IMR-90 (cell line): ENCODE results near the gene BPGM. TPM values are rescaled to one million over a fixed set of nuclear protein-coding genes. Genes with fewer than 3 reads are reported as not detected.
A peak's percentile ranks its signal among the peaks of the same experiment; 100 is the strongest.

ENCODE experiments used
- ATAC-seq: fragments of 200-7000 bp; cut with Tn5 transposase; 2 replicates; pipeline ENCODE4 v1.9.1; 2020; ENCODE audit warnings: low read depth, mild to moderate bottlenecking, moderate library complexity
- BruUV-seq: library from RNA; stranded (reverse); fragments of 400-500 nt; replicated peaks from 2 replicates; lab custom pipeline; 2021; lab: Mats Ljungman, UMichigan
- CTCF ChIA-PET: fragments of 300-600 bp; formaldehyde crosslinking; extraction: SDS; loops from one replicate; lab custom pipeline; 2021; ENCODE audit warnings: antibody characterized with exemption; lab: Yijun Ruan, JAX
- POLR2A ChIA-PET: fragments of 300-600 bp; sonication (Branson Sonifier 250); formaldehyde crosslinking; loops from one replicate; lab custom pipeline; 2022; ENCODE audit warnings: antibody characterized with exemption; ENCODE audit not compliant: unreplicated experiment; lab: Charles Lee
- DNase-seq: peaks from one replicate; pipeline ENCODE4 v3.0.0; 2013
- H2AFZ ChIP-seq: replicated peaks from 2 replicates; pipeline ENCODE3; 2013; ENCODE audit warnings: low read length, mild to moderate bottlenecking; ENCODE audit not compliant: poor library complexity
- H2AK5ac ChIP-seq: 2 replicates; pipeline ENCODE4 v1.6.1; 2013; ENCODE audit warnings: low read depth, low read length, inconsistent platforms
- H2AK9ac ChIP-seq: replicated peaks from 2 replicates; pipeline ENCODE3; 2013; ENCODE audit warnings: mild to moderate bottlenecking, low read depth, low read length, moderate library complexity; ENCODE audit not compliant: poor library complexity
- H2BK120ac ChIP-seq: 2 replicates; pipeline ENCODE4 v1.6.1; 2013; ENCODE audit warnings: low read depth, low read length, inconsistent platforms
- H2BK15ac ChIP-seq: 3 replicates; pipeline ENCODE4 v1.6.1; 2013; ENCODE audit warnings: low read depth, low read length, inconsistent platforms
- H2BK20ac ChIP-seq: 2 replicates; pipeline ENCODE4 v1.6.1; 2013; ENCODE audit warnings: low read depth, mild to moderate bottlenecking, inconsistent platforms, low read length, moderate library complexity
- H2BK5ac ChIP-seq: 2 replicates; pipeline ENCODE4 v1.6.1; 2013; ENCODE audit warnings: mild to moderate bottlenecking, low read depth, low read length, inconsistent platforms; ENCODE audit not compliant: poor library complexity, severe bottlenecking
- H3K14ac ChIP-seq: replicated peaks from 2 replicates; pipeline ENCODE4 v1.6.1; 2013; ENCODE audit warnings: low read depth, low read length, inconsistent platforms
- H3K18ac ChIP-seq: 2 replicates; pipeline ENCODE4 v1.6.1; 2013; ENCODE audit warnings: low read depth, low read length, control low read depth
- H3K23ac ChIP-seq: 2 replicates; pipeline ENCODE4 v1.6.1; 2013; ENCODE audit warnings: low read depth, low read length, inconsistent platforms
- H3K27ac ChIP-seq: 2 replicates; pipeline ENCODE4 v1.5.1; 2013; ENCODE audit warnings: mild to moderate bottlenecking, control low read depth, low read length; ENCODE audit not compliant: insufficient read depth
- H3K27me3 ChIP-seq: 2 replicates; pipeline ENCODE4 v1.6.1; 2013; ENCODE audit warnings: low read length; ENCODE audit not compliant: control insufficient read depth, insufficient read depth
- H3K36me3 ChIP-seq: 2 replicates; pipeline ENCODE4 v1.6.1; 2013; ENCODE audit warnings: low read length, mixed read lengths; ENCODE audit not compliant: control insufficient read depth, insufficient read depth
- H3K4ac ChIP-seq: 2 replicates; pipeline ENCODE4 v1.6.1; 2013; ENCODE audit warnings: low read depth, low read length, inconsistent platforms
- H3K4me1 ChIP-seq: 2 replicates; pipeline ENCODE4 v1.6.1; 2013; ENCODE audit warnings: low read length, mixed read lengths; ENCODE audit not compliant: control insufficient read depth, insufficient read depth
- H3K4me2 ChIP-seq: 2 replicates; pipeline ENCODE4 v1.6.1; 2013; ENCODE audit warnings: low read depth, mild to moderate bottlenecking, control low read depth, low read length, moderate library complexity
- H3K4me3 ChIP-seq: 2 replicates; pipeline ENCODE4 v1.5.1; 2013; ENCODE audit warnings: low read depth, mild to moderate bottlenecking, control low read depth, low read length, moderate library complexity; ENCODE audit not compliant: insufficient read depth
- H3K56ac ChIP-seq: 2 replicates; pipeline ENCODE4 v1.6.1; 2013; ENCODE audit warnings: low read length, inconsistent platforms; ENCODE audit not compliant: insufficient read depth; ENCODE audit errors: extremely low read depth
- H3K79me1 ChIP-seq, 2 experiments: 2 replicates each; pipeline ENCODE4 v1.6.1; 2013; ENCODE audit warnings: low read length in 2 of 2, inconsistent platforms in 1 of 2, low read depth in 1 of 2
- H3K9ac ChIP-seq: 2 replicates; pipeline ENCODE4 v1.6.1; 2013; ENCODE audit warnings: low read depth, low read length, control low read depth
- H3K9me1 ChIP-seq: 2 replicates; pipeline ENCODE4 v1.6.1; 2013; ENCODE audit warnings: low read length, inconsistent platforms; ENCODE audit not compliant: insufficient read depth
- H3K9me3 ChIP-seq: 2 replicates; pipeline ENCODE4 v1.6.1; 2013; ENCODE audit warnings: low read length; ENCODE audit not compliant: control insufficient read depth, insufficient read depth
- H4K20me1 ChIP-seq: 2 replicates; pipeline ENCODE4 v1.6.1; 2013; ENCODE audit warnings: low read length, inconsistent platforms; ENCODE audit not compliant: insufficient read depth
- H4K5ac ChIP-seq: 2 replicates; pipeline ENCODE4 v1.6.1; 2013; ENCODE audit warnings: mild to moderate bottlenecking, low read depth, low read length, control low read depth
- H4K8ac ChIP-seq, 2 experiments: 2 replicates each; pipeline ENCODE4 v1.6.1; 2013; ENCODE audit warnings: low read depth in 2 of 2, low read length in 2 of 2, control low read depth in 1 of 2, inconsistent platforms in 1 of 2
- H4K91ac ChIP-seq: 2 replicates; pipeline ENCODE4 v1.6.1; 2013; ENCODE audit warnings: low read depth, low read length, inconsistent platforms; ENCODE audit not compliant: insufficient read depth
- BHLHE40 ChIP-seq: fragments of 150-350 bp; IDR thresholded peaks from 2 replicates; pipeline ENCODE4 v1.6.1; 2016; ENCODE audit warnings: mild to moderate bottlenecking, low read depth, low read length
- CEBPB ChIP-seq: IDR thresholded peaks from 2 replicates; pipeline ENCODE4 v1.6.1; 2012; ENCODE audit warnings: low read depth, low read length, improper control_type of control experiment
- ELK1 ChIP-seq: fragments of 150-350 bp; IDR thresholded peaks from 2 replicates; pipeline ENCODE4 v1.6.1; 2016; ENCODE audit warnings: low read depth, mild to moderate bottlenecking, low read length, moderate library complexity, borderline replicate concordance
- FOS ChIP-seq: fragments of 150-350 bp; IDR thresholded peaks from 2 replicates; pipeline ENCODE4 v1.6.1; 2016; ENCODE audit warnings: low read depth, low read length
- MAZ ChIP-seq: IDR thresholded peaks from 2 replicates; pipeline ENCODE4 v1.6.1; 2012; ENCODE audit warnings: low read depth, mild to moderate bottlenecking, low read length, improper control_type of control experiment, moderate library complexity, borderline replicate concordance
- MXI1 ChIP-seq: IDR thresholded peaks from 2 replicates; pipeline ENCODE4 v1.6.1; 2012; ENCODE audit warnings: low read depth, mild to moderate bottlenecking, low read length, moderate library complexity, borderline replicate concordance
- NFE2L2 ChIP-seq: fragments of 150-350 bp; IDR thresholded peaks from 2 replicates; pipeline ENCODE4 v1.6.1; 2016; ENCODE audit warnings: low read depth, mild to moderate bottlenecking, low read length
- POLR2A ChIP-seq: IDR thresholded peaks from 2 replicates; pipeline ENCODE4 v1.6.1; 2012; ENCODE audit warnings: mild to moderate bottlenecking, low read depth, low read length
- RAD21 ChIP-seq: IDR thresholded peaks from 2 replicates; pipeline ENCODE4 v1.6.1; 2012; ENCODE audit warnings: low read length, improper control_type of control experiment
- RCOR1 ChIP-seq: IDR thresholded peaks from 2 replicates; pipeline ENCODE4 v1.6.1; 2012; ENCODE audit warnings: mild to moderate bottlenecking, low read length, improper control_type of control experiment; ENCODE audit not compliant: insufficient replicate concordance
- RFX5 ChIP-seq: IDR thresholded peaks from 2 replicates; pipeline ENCODE4 v1.8.0; 2012; ENCODE audit warnings: low read depth, mild to moderate bottlenecking, low read length, moderate library complexity
- SMC3 ChIP-seq: fragments of 150-350 bp; IDR thresholded peaks from 2 replicates; pipeline ENCODE4 v1.6.1; 2016; ENCODE audit warnings: low read depth, mild to moderate bottlenecking, antibody characterized with exemption, low read length, moderate library complexity
- USF2 ChIP-seq: fragments of 150-350 bp; IDR thresholded peaks from 2 replicates; pipeline ENCODE4 v1.6.1; 2017; ENCODE audit warnings: mild to moderate bottlenecking, antibody characterized with exemption, low read length, low read depth
- WGBS, 2 experiments: methylation state at CpG; one replicate each; pipeline versions ENCODE4 v1.1.5 to v1.1.7; 2013; ENCODE audit warnings: missing lambda C conversion rate in 2 of 2; ENCODE audit not compliant: insufficient read length in 1 of 2; ENCODE audit errors: extremely low coverage in 2 of 2; 5-methylcytosine and 5-hydroxymethylcytosine counted together
- dilution Hi-C: fragments of 300-500 bp; cut with HindIII; formaldehyde crosslinking; loops from one replicate; pipeline ENCODE4 v1.14.3; 2018; ENCODE audit warnings: low sequenced_read_pairs; ENCODE audit not compliant: unreplicated experiment
- in situ Hi-C: fragments of 300-500 bp; cut with MboI; formaldehyde crosslinking; loops from 3 replicates; pipeline ENCODE4 v1.14.3; 2019; ENCODE audit warnings: low sequenced_read_pairs, inconsistent platforms, mixed read lengths
- intact Hi-C: fragments of 100-400 bp; cut with micrococcal nuclease; formaldehyde crosslinking; loops from 2 replicates; pipeline ENCODE4 v1.10.0; 2022
- polyA plus RNA-seq, 3 experiments: library from polyadenylated mRNA; depleted of rRNA; stranded (reverse); fragments of >200 nt; gene quantifications; 2 replicates each; pipeline ENCODE4 v1.2.3, GENCODE V29; 2012; ENCODE audit warnings: low replicate concordance in 1 of 3
- total RNA-seq: library from RNA; depleted of rRNA; stranded (reverse); fragments of >200 nt; gene quantifications from 2 replicates; pipeline ENCODE4 v1.2.3, GENCODE V29; 2012
- TF ChIP-seq, protein P1 (sequence below): conservative IDR thresholded peaks from 2 replicates; pipeline ENCODE4 v1.5.1; 2012; ENCODE audit warnings: mild to moderate bottlenecking, low read depth, low read length, improper control_type of control experiment

The BPGM gene
- total and polyA plus RNA-seq, 2 of the 4 experiments (the other 2 are of a cell fraction): 18.8 to 20.0 TPM

DNA sequence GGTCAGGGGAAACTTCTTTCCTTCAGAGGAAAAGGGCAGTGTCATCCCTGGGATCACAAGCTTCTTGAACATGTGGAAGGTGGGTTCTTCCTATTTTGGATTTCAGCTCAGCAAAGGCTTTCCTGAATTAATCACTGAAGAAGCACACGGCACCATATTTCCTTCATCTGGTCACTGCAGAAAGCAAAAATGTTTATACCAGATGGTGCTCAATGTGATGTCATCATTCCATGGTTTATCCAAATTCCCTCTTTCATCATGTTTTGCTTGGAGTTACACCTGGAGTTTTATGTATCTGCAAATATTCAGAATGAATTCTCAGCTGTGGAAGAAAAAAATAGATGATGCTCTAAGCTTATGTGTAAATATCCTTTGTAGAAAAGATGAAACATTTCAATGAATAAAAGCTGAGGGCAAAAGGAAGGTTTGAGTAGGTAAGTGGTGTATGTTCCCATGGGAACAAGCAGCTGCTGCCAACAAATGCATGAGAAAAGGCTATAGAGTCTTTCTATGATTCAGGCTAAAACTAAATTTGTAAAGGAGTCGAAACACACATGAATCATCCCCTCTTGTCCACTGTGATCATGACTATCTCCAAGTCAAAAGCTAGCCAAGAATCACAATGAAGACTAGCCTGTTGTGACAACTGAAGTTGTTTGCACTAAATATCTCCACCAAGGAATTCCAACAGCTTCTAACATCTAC, 26.9 kb upstream of the BPGM start:
- H2AK5ac ChIP-seq: no peak overlapping the region
- no CpG with 5 or more reads among the region's 2 CpGs for WGBS, 2 experiments
- intact Hi-C loops: no loop called here
- DNase-seq: peak; percentile 96
- no peak overlapping the region for H3K9ac ChIP-seq
- CTCF ChIA-PET: interaction anchor here (0.6 to 1.3 kb wide), 5 partner anchors 12 to 38 kb away, joined by 3 to 6 read pairs (median 3); no protein-coding TSS in a partner anchor
- peak overlapping the region in 1 of 2 experiments; percentile 44; a peak in 2 of 4 replicates for H4K8ac ChIP-seq
- H3K79me1 ChIP-seq: no peaks in the 10 kb centered on the region
- in situ Hi-C loops: no loop called here
- no peak overlapping the region; the same call in 1 of the 2 replicates for H3K23ac ChIP-seq
- H3K27me3 ChIP-seq: no peaks in the 10 kb centered on the region
- POLR2A ChIA-PET: no interaction called here
- H4K91ac ChIP-seq: peak overlapping the region; percentile 54; the same call in 1 of the 2 replicates
- H3K27ac ChIP-seq: peak overlapping the region; percentile 36; the same call in 1 of the 2 replicates
- no peaks in the 10 kb centered on the region for H3K9me3 ChIP-seq
- H3K14ac ChIP-seq: no peak overlapping the region; the same call in 1 of the 2 replicates
- H3K4me3 ChIP-seq: no peak overlapping the region
- peak overlapping the region; percentile 65; the same call in 2 of the 3 replicates for H2BK15ac ChIP-seq
- peaks cover 4% of the 10 kb centered on the region; the same call in 1 of the 2 replicates for H3K9me1 ChIP-seq
- peak overlapping the region; percentile 79; the same call in 1 of the 2 replicates for H3K4me2 ChIP-seq
- no peaks in the 10 kb centered on the region for H4K20me1 ChIP-seq
- no peak overlapping the region for H3K56ac ChIP-seq
- H4K5ac ChIP-seq: no peak overlapping the region; the same call in 1 of the 2 replicates
- peak overlapping the region; percentile 74; the same call in 1 of the 2 replicates for H3K4ac ChIP-seq
- H3K18ac ChIP-seq: peak overlapping the region; percentile 86; the same call in 1 of the 2 replicates
- H2BK20ac ChIP-seq: peak overlapping the region; percentile 67
- H3K36me3 ChIP-seq: no peaks in the 10 kb centered on the region
- peaks cover 9% of the 10 kb centered on the region for H3K4me1 ChIP-seq
- peak; percentile 72 for ATAC-seq
- no TSS peak for BruUV-seq
- H2BK120ac ChIP-seq: peak overlapping the region; percentile 81
- peak overlapping the region; percentile 87 for H2BK5ac ChIP-seq
- dilution Hi-C loops: no loop called here
- H2AFZ ChIP-seq: no peak overlapping the region
- H2AK9ac ChIP-seq: no peak overlapping the region
- TF ChIP-seq MAZ: no peak
- TF ChIP-seq MXI1: 0 out of 2 replicates have a peak, but pooled peaks have one; percentile 9
- no peak for TF ChIP-seq USF2
- peak; percentile 84 for TF ChIP-seq FOS
- TF ChIP-seq POLR2A: no peak
- no peak for TF ChIP-seq BHLHE40
- peak; percentile 77 for TF ChIP-seq CEBPB
- TF ChIP-seq RAD21: 0 out of 2 replicates have a peak, but pooled peaks have one; percentile 2
- no peak for TF ChIP-seq RCOR1
- TF ChIP-seq, protein P1, sequence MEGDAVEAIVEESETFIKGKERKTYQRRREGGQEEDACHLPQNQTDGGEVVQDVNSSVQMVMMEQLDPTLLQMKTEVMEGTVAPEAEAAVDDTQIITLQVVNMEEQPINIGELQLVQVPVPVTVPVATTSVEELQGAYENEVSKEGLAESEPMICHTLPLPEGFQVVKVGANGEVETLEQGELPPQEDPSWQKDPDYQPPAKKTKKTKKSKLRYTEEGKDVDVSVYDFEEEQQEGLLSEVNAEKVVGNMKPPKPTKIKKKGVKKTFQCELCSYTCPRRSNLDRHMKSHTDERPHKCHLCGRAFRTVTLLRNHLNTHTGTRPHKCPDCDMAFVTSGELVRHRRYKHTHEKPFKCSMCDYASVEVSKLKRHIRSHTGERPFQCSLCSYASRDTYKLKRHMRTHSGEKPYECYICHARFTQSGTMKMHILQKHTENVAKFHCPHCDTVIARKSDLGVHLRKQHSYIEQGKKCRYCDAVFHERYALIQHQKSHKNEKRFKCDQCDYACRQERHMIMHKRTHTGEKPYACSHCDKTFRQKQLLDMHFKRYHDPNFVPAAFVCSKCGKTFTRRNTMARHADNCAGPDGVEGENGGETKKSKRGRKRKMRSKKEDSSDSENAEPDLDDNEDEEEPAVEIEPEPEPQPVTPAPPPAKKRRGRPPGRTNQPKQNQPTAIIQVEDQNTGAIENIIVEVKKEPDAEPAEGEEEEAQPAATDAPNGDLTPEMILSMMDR: no peak
- TF ChIP-seq RFX5: no peak
- no peak for TF ChIP-seq ELK1
- no peak for TF ChIP-seq SMC3
- TF ChIP-seq NFE2L2: no peak
